CD4-positive, alpha-beta T cell treated with Interferon alpha-2 for 1 hour (primary cell): ENCODE measurements around the gene GAGE12J.
"Not testable (repeated sequence)": the region's sequence is repeated elsewhere in the genome, so short reads cannot be mapped to it uniquely, and the experiment has no call there.

ENCODE experiments used
- DNase-seq, 2 donors: peaks; one replicate each; pipeline ENCODE4 v3.0.0-alpha.2; 2020 to 2022

GAGE12J gene

GRCh38 chrX:49312176-49312575 is 9.7 kb upstream of the GAGE12J start:
- DNase-seq = no peak

GRCh38 chrX:49316085-49316484 is 5.8 kb upstream of the GAGE12J start:
- DNase-seq = no peak

GRCh38 chrX:49322266-49322665 is 429 bp downstream of the GAGE12J start:
- DNase-seq = not testable (repeated sequence)

GRCh38 chrX:49323735-49324134 is 1.9 kb downstream of the GAGE12J start:
- DNase-seq = not testable (repeated sequence)

GRCh38 chrX:49330421-49330820 is 8.6 kb downstream of the GAGE12J start:
- not testable (repeated sequence) for DNase-seq

- not testable (repeated sequence) for DNase-seq
Measured at GRCh38 chrX:49331282-49331681, 9.4 kb downstream of the GAGE12J start, which contains the start of gene GAGE13. Gene GAGE13, plus strand, starts transcription at chrX:49331582. Its CDS starts 1,156 bp downstream, at chrX:49332738.

- DNase-seq = peak in 1 of 2 donors; percentile 6
Measured at GRCh38 chrX:49331841-49332240, 10.0 kb downstream of the GAGE12J start.

- DNase-seq = not testable (repeated sequence)
Measured at GRCh38 chrX:49341449-49341848, 19.6 kb downstream of the GAGE12J start.

- DNase-seq = not testable (repeated sequence)
Measured at GRCh38 chrX:49344496-49345175, 22.8 kb downstream of the GAGE12J start.

GRCh38 chrX:49345402-49345801 is 23.6 kb downstream of the GAGE12J start:
- DNase-seq = not testable (repeated sequence)

- DNase-seq = not testable (repeated sequence)
Measured at GRCh38 chrX:49346150-49346549, 24.3 kb downstream of the GAGE12J start.
